ENCODE data around the gene SUDS3. TPM values are rescaled to one million over a fixed set of nuclear protein-coding genes. Genes with fewer than 3 reads are reported as not detected.

SUDS3 gene
- total and polyA plus RNA-seq, 10 of the 15 experiments (the other 5 are each of a cell fraction or from before 2014, with no cell fraction given): 5.2 to 42.8 (median 21.7) TPM

DNA sequence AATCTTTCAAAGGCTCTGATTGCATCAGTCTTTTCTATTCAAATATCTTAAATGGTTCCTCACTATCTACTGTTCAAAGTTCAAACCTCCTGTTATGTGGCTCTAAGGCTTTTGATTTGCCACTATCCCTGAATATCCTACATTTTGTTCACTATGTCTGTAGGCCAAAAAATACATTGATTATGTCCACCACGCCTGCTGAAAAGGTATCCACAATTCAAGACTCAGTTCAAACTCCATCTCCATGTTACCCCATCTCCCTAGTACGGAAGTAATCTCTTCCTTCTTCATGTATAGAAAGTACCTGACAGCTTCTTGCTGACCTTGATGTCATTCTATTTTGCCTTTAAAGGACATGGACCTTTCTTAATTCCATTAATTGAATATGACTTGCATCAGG is 28.4 kb upstream of the SUDS3 start:
- no TSS peak for BruUV-seq (replicated peaks)
- no peak for FAIRE-seq
- intact Hi-C loops (cut with micrococcal nuclease; ENCODE audit: unreplicated experiment): no loop called here
- TF ChIP-seq, protein P1, sequence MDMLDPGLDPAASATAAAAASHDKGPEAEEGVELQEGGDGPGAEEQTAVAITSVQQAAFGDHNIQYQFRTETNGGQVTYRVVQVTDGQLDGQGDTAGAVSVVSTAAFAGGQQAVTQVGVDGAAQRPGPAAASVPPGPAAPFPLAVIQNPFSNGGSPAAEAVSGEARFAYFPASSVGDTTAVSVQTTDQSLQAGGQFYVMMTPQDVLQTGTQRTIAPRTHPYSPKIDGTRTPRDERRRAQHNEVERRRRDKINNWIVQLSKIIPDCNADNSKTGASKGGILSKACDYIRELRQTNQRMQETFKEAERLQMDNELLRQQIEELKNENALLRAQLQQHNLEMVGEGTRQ (IDR thresholded peaks at IDR 0.05; ENCODE audit: borderline replicate concordance, low read depth, low read length): no peak
- TF ChIP-seq, protein P2, sequence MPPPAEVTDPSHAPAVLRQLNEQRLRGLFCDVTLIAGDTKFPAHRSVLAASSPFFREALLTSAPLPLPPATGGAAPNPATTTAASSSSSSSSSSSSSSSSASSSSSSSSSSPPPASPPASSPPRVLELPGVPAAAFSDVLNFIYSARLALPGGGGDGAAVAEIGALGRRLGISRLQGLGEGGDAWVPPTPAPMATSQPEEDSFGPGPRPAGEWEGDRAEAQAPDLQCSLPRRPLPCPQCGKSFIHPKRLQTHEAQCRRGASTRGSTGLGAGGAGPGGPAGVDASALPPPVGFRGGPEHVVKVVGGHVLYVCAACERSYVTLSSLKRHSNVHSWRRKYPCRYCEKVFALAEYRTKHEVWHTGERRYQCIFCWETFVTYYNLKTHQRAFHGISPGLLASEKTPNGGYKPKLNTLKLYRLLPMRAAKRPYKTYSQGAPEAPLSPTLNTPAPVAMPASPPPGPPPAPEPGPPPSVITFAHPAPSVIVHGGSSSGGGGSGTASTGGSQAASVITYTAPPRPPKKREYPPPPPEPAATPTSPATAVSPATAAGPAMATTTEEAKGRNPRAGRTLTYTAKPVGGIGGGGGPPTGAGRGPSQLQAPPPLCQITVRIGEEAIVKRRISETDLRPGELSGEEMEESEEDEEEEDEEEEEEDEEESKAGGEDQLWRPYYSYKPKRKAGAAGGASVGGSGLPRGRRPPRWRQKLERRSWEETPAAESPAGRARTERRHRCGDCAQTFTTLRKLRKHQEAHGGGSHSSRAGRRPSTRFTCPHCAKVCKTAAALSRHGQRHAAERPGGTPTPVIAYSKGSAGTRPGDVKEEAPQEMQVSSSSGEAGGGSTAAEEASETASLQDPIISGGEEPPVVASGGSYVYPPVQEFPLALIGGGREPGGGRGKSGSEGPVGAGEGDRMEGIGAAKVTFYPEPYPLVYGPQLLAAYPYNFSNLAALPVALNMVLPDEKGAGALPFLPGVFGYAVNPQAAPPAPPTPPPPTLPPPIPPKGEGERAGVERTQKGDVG (CRISPR knock-in tag; IDR thresholded peaks at IDR 0.05): no peak
- TF ChIP-seq ZBED1 (IDR thresholded peaks at IDR 0.05; ENCODE audit: borderline replicate concordance) (no peak), EP300 (IDR thresholded peaks at IDR 0.05; ENCODE audit: borderline replicate concordance in 1 of 2, control insufficient read depth in 1 of 2, low read depth in 2 of 2, low read length in 2 of 2) (no peak), ZNF217 (IDR thresholded peaks at IDR 0.05) (no peak), FOXK2 (IDR thresholded peaks at IDR 0.05) (no peak), MTA2 (IDR thresholded peaks at IDR 0.05; ENCODE audit: low read depth) (no peak), ZNF24 (IDR thresholded peaks at IDR 0.05) (no peak), FOXM1 (IDR thresholded peaks at IDR 0.05; ENCODE audit: low read depth, low read length) (no peak), ATF7 (IDR thresholded peaks at IDR 0.05; ENCODE audit: low read depth) (no peak)
- TF ChIP-seq, protein P3, sequence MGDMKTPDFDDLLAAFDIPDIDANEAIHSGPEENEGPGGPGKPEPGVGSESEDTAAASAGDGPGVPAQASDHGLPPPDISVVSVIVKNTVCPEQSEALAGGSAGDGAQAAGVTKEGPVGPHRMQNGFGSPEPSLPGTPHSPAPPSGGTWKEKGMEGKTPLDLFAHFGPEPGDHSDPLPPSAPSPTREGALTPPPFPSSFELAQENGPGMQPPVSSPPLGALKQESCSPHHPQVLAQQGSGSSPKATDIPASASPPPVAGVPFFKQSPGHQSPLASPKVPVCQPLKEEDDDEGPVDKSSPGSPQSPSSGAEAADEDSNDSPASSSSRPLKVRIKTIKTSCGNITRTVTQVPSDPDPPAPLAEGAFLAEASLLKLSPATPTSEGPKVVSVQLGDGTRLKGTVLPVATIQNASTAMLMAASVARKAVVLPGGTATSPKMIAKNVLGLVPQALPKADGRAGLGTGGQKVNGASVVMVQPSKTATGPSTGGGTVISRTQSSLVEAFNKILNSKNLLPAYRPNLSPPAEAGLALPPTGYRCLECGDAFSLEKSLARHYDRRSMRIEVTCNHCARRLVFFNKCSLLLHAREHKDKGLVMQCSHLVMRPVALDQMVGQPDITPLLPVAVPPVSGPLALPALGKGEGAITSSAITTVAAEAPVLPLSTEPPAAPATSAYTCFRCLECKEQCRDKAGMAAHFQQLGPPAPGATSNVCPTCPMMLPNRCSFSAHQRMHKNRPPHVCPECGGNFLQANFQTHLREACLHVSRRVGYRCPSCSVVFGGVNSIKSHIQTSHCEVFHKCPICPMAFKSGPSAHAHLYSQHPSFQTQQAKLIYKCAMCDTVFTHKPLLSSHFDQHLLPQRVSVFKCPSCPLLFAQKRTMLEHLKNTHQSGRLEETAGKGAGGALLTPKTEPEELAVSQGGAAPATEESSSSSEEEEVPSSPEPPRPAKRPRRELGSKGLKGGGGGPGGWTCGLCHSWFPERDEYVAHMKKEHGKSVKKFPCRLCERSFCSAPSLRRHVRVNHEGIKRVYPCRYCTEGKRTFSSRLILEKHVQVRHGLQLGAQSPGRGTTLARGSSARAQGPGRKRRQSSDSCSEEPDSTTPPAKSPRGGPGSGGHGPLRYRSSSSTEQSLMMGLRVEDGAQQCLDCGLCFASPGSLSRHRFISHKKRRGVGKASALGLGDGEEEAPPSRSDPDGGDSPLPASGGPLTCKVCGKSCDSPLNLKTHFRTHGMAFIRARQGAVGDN (IDR thresholded peaks at IDR 0.05): no peak
- TF ChIP-seq, protein P4, sequence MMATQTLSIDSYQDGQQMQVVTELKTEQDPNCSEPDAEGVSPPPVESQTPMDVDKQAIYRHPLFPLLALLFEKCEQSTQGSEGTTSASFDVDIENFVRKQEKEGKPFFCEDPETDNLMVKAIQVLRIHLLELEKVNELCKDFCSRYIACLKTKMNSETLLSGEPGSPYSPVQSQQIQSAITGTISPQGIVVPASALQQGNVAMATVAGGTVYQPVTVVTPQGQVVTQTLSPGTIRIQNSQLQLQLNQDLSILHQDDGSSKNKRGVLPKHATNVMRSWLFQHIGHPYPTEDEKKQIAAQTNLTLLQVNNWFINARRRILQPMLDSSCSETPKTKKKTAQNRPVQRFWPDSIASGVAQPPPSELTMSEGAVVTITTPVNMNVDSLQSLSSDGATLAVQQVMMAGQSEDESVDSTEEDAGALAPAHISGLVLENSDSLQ (IDR thresholded peaks at IDR 0.05): no peak

More for the DNA sequence above, 28.4 kb upstream of the SUDS3 start:
- DNase-seq (ENCODE audit: low read depth, low spot score): no peak
- ChIA-PET POLR2A (interaction anchor here (0.6 to 6.5 kb wide), 6 partner anchors 9 to 155 kb away, joined by 3 to 68 read pairs (median 6); no protein-coding TSS in a partner anchor), SMC1A (ENCODE audit: uncharacterized antibody, unreplicated experiment) (interaction anchor here (1.1 to 6.1 kb wide), 11 partner anchors 9 to 163 kb away, joined by 3 to 125 read pairs (median 16); partner anchors contain the start of gene SUDS3), CTCF (interaction anchor here (1.4 to 6.0 kb wide), 6 partner anchors 9 to 48 kb away, joined by 5 to 98 read pairs (median 19); partner anchors contain the start of gene SUDS3), RAD21 (ENCODE audit: unreplicated experiment) (interaction anchor here (0.9 to 7.0 kb wide), 9 partner anchors 9 to 183 kb away, joined by 3 to 98 read pairs (median 6); partner anchors contain the start of gene SUDS3)
- Histone ChIP-seq H3K27ac (ENCODE audit: control insufficient read depth, insufficient read depth) (no peak overlapping the region; the same call in 1 of the 2 replicates), H3K9me3 (replicated peaks; ENCODE audit: control insufficient read depth, insufficient read depth, low read length) (no peaks in the 10 kb centered on the region), H3K4me1 (ENCODE audit: control insufficient read depth, insufficient read depth, low read length) (peaks cover 21% of the 10 kb centered on the region; the same call in 1 of the 2 replicates), H3K4me3 (no peak overlapping the region), H3K4me2 (ENCODE audit: control insufficient read depth, insufficient read depth) (no peak overlapping the region), H2AFZ (ENCODE audit: control insufficient read depth, low read depth, low read length) (no peak overlapping the region), H4K20me1 (ENCODE audit: control insufficient read depth, insufficient read depth) (no peaks in the 10 kb centered on the region), H3K9ac (ENCODE audit: control insufficient read depth, insufficient read depth, low read length) (no peak overlapping the region), H3K27me3 (replicated peaks in 1 of 2; ENCODE audit: control insufficient read depth in 2 of 2, insufficient read depth in 2 of 2, low read length in 1 of 2) (no peaks in the 10 kb centered on the region), H3K36me3 (ENCODE audit: control insufficient read depth in 2 of 2, insufficient read depth in 2 of 2, low read length in 1 of 2) (no peaks in the 10 kb centered on the region), H3K79me2 (ENCODE audit: control insufficient read depth, insufficient read depth, low read length) (peaks cover 67% of the 10 kb centered on the region)
- 69% methylated on average over 2 of the region's 2 CpGs for whole genome bisulfite sequencing (ENCODE audit: insufficient coverage, insufficient replicate concordance, low lambda C conversion rate, missing lambda C conversion rate)
- no peak for ATAC-seq
- in situ Hi-C loops (cut with MboI): no loop called here
